Measurements from ENCODE around the gene ALKBH6. TPM values are rescaled to one million over a fixed set of nuclear protein-coding genes. Genes with fewer than 3 reads are reported as not detected.

Gene ALKBH6
- total and polyA plus RNA-seq, 2 of the 13 experiments (the other 11 are each of a cell fraction or from before 2014, with no cell fraction given): 13.7 to 18.1 TPM

- BruUV-seq (replicated peaks): no TSS peak
- ATAC-seq: no peak
- no peak for TF ChIP-seq KLF11 (CRISPR knock-in tag; IDR thresholded peaks at IDR 0.05)
- TF ChIP-seq ZBTB7B (CRISPR knock-in tag; IDR thresholded peaks at IDR 0.05): no peak
- TF ChIP-seq RBAK (CRISPR knock-in tag; IDR thresholded peaks at IDR 0.05): no peak
- TF ChIP-seq HNRNPUL1 (IDR thresholded peaks at IDR 0.05; ENCODE audit: low read depth, low read length): no peak
- no peak for TF ChIP-seq USF2 (IDR thresholded peaks at IDR 0.05; ENCODE audit: low read depth, low read length)
- no peak for TF ChIP-seq USF2 (CRISPR knock-in tag; IDR thresholded peaks at IDR 0.05; ENCODE audit: borderline replicate concordance)
- TF ChIP-seq ZNF569 (CRISPR knock-in tag; IDR thresholded peaks at IDR 0.05; ENCODE audit: borderline replicate concordance): no peak
- TF ChIP-seq KLF15 (CRISPR knock-in tag; IDR thresholded peaks at IDR 0.05; ENCODE audit: borderline replicate concordance): no peak
- no peak for TF ChIP-seq DNMT1 (CRISPR knock-in tag; IDR thresholded peaks at IDR 0.05)
- TF ChIP-seq AHR (CRISPR knock-in tag; IDR thresholded peaks at IDR 0.05): no peak
- TF ChIP-seq MBD4 (IDR thresholded peaks at IDR 0.05; ENCODE audit: borderline replicate concordance, low read length): no peak
- TF ChIP-seq ATF3 (CRISPR knock-in tag; IDR thresholded peaks at IDR 0.05): no peak
- TF ChIP-seq KAT2B (IDR thresholded peaks at IDR 0.05; ENCODE audit: borderline replicate concordance, low read depth, low read length): no peak
- no peak for TF ChIP-seq AHDC1 (CRISPR knock-in tag; IDR thresholded peaks at IDR 0.05; ENCODE audit: borderline replicate concordance)
- no peak for TF ChIP-seq CHCHD3 (CRISPR knock-in tag; IDR thresholded peaks at IDR 0.05)
- no peak for TF ChIP-seq ZNF614 (CRISPR knock-in tag; IDR thresholded peaks at IDR 0.05; ENCODE audit: borderline replicate concordance)
- no peak for TF ChIP-seq ZBTB43 (CRISPR knock-in tag; conservative IDR thresholded peaks at IDR 0.05)
These were observed 30.8 kb downstream of the ALKBH6 start for GRCh38 chr19:35983177-35983576.

More at GRCh38 chr19:35983177-35983576, 30.8 kb downstream of the ALKBH6 start:
- Histone ChIP-seq H4K20me1 (ENCODE audit: insufficient read depth, low read length) (no peaks in the 10 kb centered on the region), H3K9me3 (ENCODE audit: low read length) (no peaks in the 10 kb centered on the region), H3K36me3 (replicated peaks in 1 of 2; ENCODE audit: control insufficient read depth in 1 of 2, insufficient read depth in 2 of 2, low read length in 2 of 2) (no peaks in the 10 kb centered on the region), H3K27ac (ENCODE audit: extremely low read length, insufficient read depth, low read length) (no peak overlapping the region), H3K4me2 (ENCODE audit: low read depth, low read length) (no peak overlapping the region), H3K9ac (ENCODE audit: insufficient read depth, low read depth, low read length) (no peak overlapping the region), H3K4me1 (ENCODE audit: insufficient read depth, low read length) (no peaks in the 10 kb centered on the region), H3K79me2 (ENCODE audit: insufficient read depth, low read length) (no peaks in the 10 kb centered on the region), H3K4me3 (replicated peaks in 1 of 3; ENCODE audit: insufficient read depth in 1 of 3, low read depth in 2 of 3, low read length in 3 of 3) (no peak overlapping the region), H2AFZ (ENCODE audit: low read length) (no peak overlapping the region), H3K27me3 (ENCODE audit: control insufficient read depth in 1 of 2, insufficient read depth in 2 of 2, low read length in 2 of 2) (peaks cover 1 to 48% of the 10 kb centered on the region in 2 experiments; a peak in 4 of 5 replicates)
- in situ Hi-C loops (cut with HindIII; ENCODE audit: extremely low pct_ligation_motif_present, low pct_unique_long_range_greater_than_20kb): no loop called here
- DNase-seq (ENCODE audit: low spot score) (no peak), FAIRE-seq (no peak)
- POLR2A ChIA-PET: no interaction called here
- whole genome bisulfite sequencing (ENCODE audit: low lambda C conversion rate): 33% methylated on average over 8 of the region's 8 CpGs
- CTCF ChIA-PET (ENCODE audit: low intra/inter-chr PET ratio, low total read pairs): no interaction called here
- intact Hi-C loops (cut with micrococcal nuclease; ENCODE audit: unreplicated experiment): no loop called here

Data from HepG2 (cell line).